ENCODE measurements around the gene ZNF600. TPM values are rescaled to one million over a fixed set of nuclear protein-coding genes. Genes with fewer than 3 reads are reported as not detected.
"Not testable (repeated sequence)": the region's sequence is repeated elsewhere in the genome, so short reads cannot be mapped to it uniquely, and the experiment has no call there.

The ZNF600 gene
- polyA plus RNA-seq, 1 donor (not counting 4 experiments of a cell fraction or from before 2014, with no cell fraction given), result 7.6 TPM

GRCh38 chr19:52749780-52750179 lies 36.8 kb downstream of the ZNF600 start:
- no peaks in the 10 kb centered on the region for H3K27me3 ChIP-seq (ENCODE audit: control insufficient read depth, extremely low read depth, insufficient read depth, low read length)
- H3K9me3 ChIP-seq (ENCODE audit: control insufficient read depth, low read depth, low read length), result no peaks in the 10 kb centered on the region
- no peak overlapping the region for H3K9ac ChIP-seq (ENCODE audit: control insufficient read depth, extremely low read depth, insufficient read depth, low read length)
- no peak overlapping the region for H3K4me2 ChIP-seq (ENCODE audit: control insufficient read depth, extremely low read depth, insufficient read depth, low read depth, low read length)
- dilution Hi-C loops (cut with MboI; ENCODE audit: extremely low pct_ligation_motif_present, low sequenced_read_pairs), result no loop called here
- no peaks in the 10 kb centered on the region for H4K20me1 ChIP-seq (ENCODE audit: control insufficient read depth, extremely low read depth, insufficient read depth, low read length)
- H3K9me1 ChIP-seq (ENCODE audit: control insufficient read depth, extremely low read depth, insufficient read depth, low read length), result no peaks in the 10 kb centered on the region
- no peaks in the 10 kb centered on the region for H3K36me3 ChIP-seq (ENCODE audit: control insufficient read depth in 2 of 2, extremely low read depth in 1 of 2, insufficient read depth in 2 of 2, low read length in 2 of 2)
- H2AFZ ChIP-seq (ENCODE audit: control insufficient read depth, low read length), result no peak overlapping the region
- no peaks in the 10 kb centered on the region for H3K79me2 ChIP-seq (ENCODE audit: control insufficient read depth, insufficient read depth, low read length)
- H3K27ac ChIP-seq (ENCODE audit: control insufficient read depth, insufficient read depth, low read length), result no peak overlapping the region
- DNase-seq (ENCODE audit: low read depth, low spot score), result no peak
- FAIRE-seq, result no peak
- H3K4me1 ChIP-seq (ENCODE audit: control insufficient read depth, extremely low read depth, insufficient read depth, low read length), result no peaks in the 10 kb centered on the region
- no peak overlapping the region for H3K4me3 ChIP-seq (ENCODE audit: control insufficient read depth in 2 of 3, extremely low read depth in 1 of 3, insufficient read depth in 2 of 3, low read depth in 1 of 3, low read length in 3 of 3)
- TF ChIP-seq EZH2 (IDR thresholded peaks at IDR 0.05; ENCODE audit: low read length), result no peak

GRCh38 chr19:52748336-52748950 lies 38.1 kb downstream of the ZNF600 start:
- dilution Hi-C loops (cut with MboI; ENCODE audit: extremely low pct_ligation_motif_present, low sequenced_read_pairs), result no loop called here
- no peaks in the 10 kb centered on the region for H3K36me3 ChIP-seq (ENCODE audit: control insufficient read depth in 2 of 2, extremely low read depth in 1 of 2, insufficient read depth in 2 of 2, low read length in 2 of 2)
- H3K9me1 ChIP-seq (ENCODE audit: control insufficient read depth, extremely low read depth, insufficient read depth, low read length), result no peaks in the 10 kb centered on the region
- H3K4me3 ChIP-seq (ENCODE audit: control insufficient read depth in 2 of 3, extremely low read depth in 1 of 3, insufficient read depth in 2 of 3, low read depth in 1 of 3, low read length in 3 of 3), result no peak overlapping the region
- no peak overlapping the region for H2AFZ ChIP-seq (ENCODE audit: control insufficient read depth, low read length)
- no peak overlapping the region for H3K9ac ChIP-seq (ENCODE audit: control insufficient read depth, extremely low read depth, insufficient read depth, low read length)
- H3K4me1 ChIP-seq (ENCODE audit: control insufficient read depth, extremely low read depth, insufficient read depth, low read length), result no peaks in the 10 kb centered on the region
- H4K20me1 ChIP-seq (ENCODE audit: control insufficient read depth, extremely low read depth, insufficient read depth, low read length), result no peaks in the 10 kb centered on the region
- DNase-seq (ENCODE audit: low read depth, low spot score) (no peak), FAIRE-seq (no peak)
- H3K9me3 ChIP-seq (ENCODE audit: control insufficient read depth, low read depth, low read length), result no peaks in the 10 kb centered on the region
- H3K27me3 ChIP-seq (ENCODE audit: control insufficient read depth, extremely low read depth, insufficient read depth, low read length), result no peaks in the 10 kb centered on the region
- TF ChIP-seq EZH2 (IDR thresholded peaks at IDR 0.05; ENCODE audit: low read length) (no peak), CTCF (optimal IDR thresholded peaks at IDR 0.05 in 1 of 3, IDR thresholded peaks at IDR 0.05 in 1 of 3, conservative IDR thresholded peaks at IDR 0.05 in 1 of 3; ENCODE audit: extremely low read depth in 1 of 3, insufficient read depth in 2 of 3, low read length in 3 of 3) (peak in 2 of 3 experiments; percentile 16 to 21)
- H3K4me2 ChIP-seq (ENCODE audit: control insufficient read depth, extremely low read depth, insufficient read depth, low read depth, low read length), result no peak overlapping the region
- no peaks in the 10 kb centered on the region for H3K79me2 ChIP-seq (ENCODE audit: control insufficient read depth, insufficient read depth, low read length)
- no peak overlapping the region for H3K27ac ChIP-seq (ENCODE audit: control insufficient read depth, insufficient read depth, low read length)

GRCh38 chr19:52745919-52746318 lies 40.7 kb downstream of the ZNF600 start:
- FAIRE-seq; H4K20me1 ChIP-seq (ENCODE audit: control insufficient read depth, extremely low read depth, insufficient read depth, low read length); dilution Hi-C loops (cut with MboI; ENCODE audit: extremely low pct_ligation_motif_present, low sequenced_read_pairs); H3K9me1 ChIP-seq (ENCODE audit: control insufficient read depth, extremely low read depth, insufficient read depth, low read length); H3K9ac ChIP-seq (ENCODE audit: control insufficient read depth, extremely low read depth, insufficient read depth, low read length); H3K27ac ChIP-seq (ENCODE audit: control insufficient read depth, insufficient read depth, low read length); H3K36me3 ChIP-seq (ENCODE audit: control insufficient read depth in 2 of 2, extremely low read depth in 1 of 2, insufficient read depth in 2 of 2, low read length in 2 of 2); H2AFZ ChIP-seq (ENCODE audit: control insufficient read depth, low read length); H3K4me3 ChIP-seq (ENCODE audit: control insufficient read depth in 2 of 3, extremely low read depth in 1 of 3, insufficient read depth in 2 of 3, low read depth in 1 of 3, low read length in 3 of 3); H3K4me2 ChIP-seq (ENCODE audit: control insufficient read depth, extremely low read depth, insufficient read depth, low read depth, low read length); H3K4me1 ChIP-seq (ENCODE audit: control insufficient read depth, extremely low read depth, insufficient read depth, low read length); H3K79me2 ChIP-seq (ENCODE audit: control insufficient read depth, insufficient read depth, low read length); DNase-seq (ENCODE audit: low read depth, low spot score); H3K9me3 ChIP-seq (ENCODE audit: control insufficient read depth, low read depth, low read length); H3K27me3 ChIP-seq (ENCODE audit: control insufficient read depth, extremely low read depth, insufficient read depth, low read length): not testable (repeated sequence)
